GM18861 (cell line): ENCODE data around the gene GRXCR2.
"Not testable (repeated sequence)": the region's sequence is repeated elsewhere in the genome, so short reads cannot be mapped to it uniquely, and the experiment has no call there.

Experiments used
- ATAC-seq: cut with Tn5 transposase; IDR thresholded peaks from one replicate; pipeline ENCODE4 v1.9.1; 2021; ENCODE audit not compliant: unreplicated experiment

GRXCR2 gene

DNA sequence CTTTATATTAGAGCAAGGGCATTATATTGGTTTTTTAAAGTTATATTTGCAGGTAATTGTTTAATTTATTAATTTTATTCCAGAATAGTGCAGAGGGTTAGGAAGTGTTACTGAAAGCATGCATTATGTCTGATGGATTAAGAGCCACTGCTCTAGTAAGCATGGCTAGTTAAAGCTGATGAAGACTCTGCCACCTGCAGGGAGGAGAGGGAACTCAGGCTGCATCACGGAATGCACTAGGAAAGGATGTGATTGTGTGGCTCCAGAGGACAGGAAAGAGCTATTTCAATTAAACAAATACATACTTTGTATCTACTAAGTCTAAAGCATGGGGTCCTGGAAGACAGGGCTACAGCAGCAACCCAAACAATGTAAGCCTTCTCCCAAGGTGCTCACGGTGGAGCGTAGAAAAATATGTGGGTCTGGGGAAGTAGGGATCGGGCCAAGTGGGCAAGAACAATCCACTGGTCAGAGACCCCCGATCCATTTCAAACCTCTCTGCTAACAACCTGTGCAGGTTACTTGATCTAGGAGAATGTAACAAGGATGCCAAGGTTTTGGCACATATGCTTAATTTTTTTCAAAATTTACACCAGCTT lies 15.3 kb upstream of the GRXCR2 start:
- ATAC-seq, result no peak

GRCh38 chr5:145887217-145887616 lies 14.4 kb upstream of the GRXCR2 start:
- ATAC-seq, result no peak

- ATAC-seq, result no peak
Observed at GRCh38 chr5:145874765-145875164, 2.0 kb upstream of the GRXCR2 start.

DNA sequence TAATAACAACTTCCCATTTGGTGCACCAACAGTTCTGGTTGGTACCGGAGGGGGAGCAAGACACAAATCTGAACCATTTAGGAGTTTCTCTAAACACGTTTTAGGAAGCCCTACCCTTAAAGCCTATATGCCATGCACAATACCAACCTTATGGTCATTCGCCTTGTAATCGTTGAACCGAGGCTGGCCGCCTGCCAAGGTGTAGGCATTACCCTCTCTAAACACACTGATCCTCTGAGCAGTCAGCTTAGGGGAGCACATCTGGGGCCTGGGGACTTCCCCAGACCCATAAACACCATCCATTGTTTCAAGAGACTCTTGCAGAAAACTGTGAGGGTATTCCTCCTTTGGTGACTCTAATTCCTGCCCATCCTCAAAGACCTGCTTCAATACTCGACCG lies 328 bp downstream of the GRXCR2 start:
- ATAC-seq, result no peak

GRCh38 chr5:145869753-145870152 lies 3.1 kb downstream of the GRXCR2 start:
- ATAC-seq, result no peak

DNA sequence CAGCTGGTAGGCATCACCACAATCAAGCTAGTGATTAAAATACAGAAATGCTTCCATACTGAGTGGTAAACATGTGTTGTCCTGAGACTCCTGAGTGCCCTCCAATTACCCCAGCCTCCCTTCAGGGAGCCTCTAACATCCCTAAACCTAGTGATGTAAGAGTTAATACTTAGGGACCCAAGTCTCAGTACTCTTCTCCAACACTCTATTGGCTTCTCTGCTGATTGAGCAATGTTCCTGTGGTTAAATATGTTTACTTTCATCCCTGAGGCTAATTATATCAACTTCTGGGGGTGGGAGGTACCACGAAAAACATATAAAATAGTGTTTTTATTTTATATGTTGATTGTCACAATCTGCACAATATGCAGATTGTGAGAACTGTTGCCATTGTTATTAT lies 5.0 kb downstream of the GRXCR2 start:
- ATAC-seq, result no peak

GRCh38 chr5:145864432-145864831 lies 8.4 kb downstream of the GRXCR2 start:
- not testable (repeated sequence) for ATAC-seq

DNA sequence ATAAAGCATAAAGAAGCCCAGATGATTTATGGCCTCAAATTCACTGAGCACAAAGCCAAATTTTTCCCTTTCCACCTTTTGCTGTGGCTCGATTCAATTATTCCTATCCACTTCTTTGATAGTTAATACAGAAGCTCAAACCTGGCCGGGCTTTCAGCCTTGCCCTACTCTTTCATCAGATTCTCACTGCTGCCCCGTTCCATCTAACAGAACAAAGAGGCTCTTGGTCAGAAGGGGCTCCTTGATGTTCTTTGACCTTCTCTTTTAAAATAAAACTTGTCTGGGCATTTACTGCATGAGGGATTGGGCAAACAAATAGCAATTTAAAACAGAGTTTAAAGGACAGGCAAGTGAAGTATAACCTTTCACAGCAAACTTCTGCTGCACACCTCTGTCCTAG lies 9.8 kb downstream of the GRXCR2 start:
- no peak for ATAC-seq

DNA sequence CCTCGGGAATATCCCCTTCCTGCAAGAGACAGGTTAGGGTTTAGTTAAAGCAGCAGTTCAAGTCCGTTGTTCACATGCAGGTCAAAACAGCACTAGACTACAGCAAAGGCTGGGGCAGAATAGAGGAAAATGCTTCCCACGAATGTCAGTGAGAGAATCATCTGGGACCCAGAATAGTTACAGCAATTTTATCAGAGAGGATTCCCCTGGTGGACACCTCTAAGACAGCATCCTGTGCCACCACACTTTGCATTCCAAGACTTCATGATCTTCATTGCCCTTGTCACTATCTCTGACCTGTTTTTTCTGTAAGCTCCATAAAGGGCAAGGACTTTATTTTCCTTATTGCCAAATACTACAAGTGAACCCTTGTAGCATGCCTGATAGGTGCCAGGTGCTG lies 12.9 kb downstream of the GRXCR2 start:
- no peak for ATAC-seq

GRCh38 chr5:145859453-145859852 lies 13.4 kb downstream of the GRXCR2 start:
- ATAC-seq, result no peak

GRCh38 chr5:145858959-145859358 lies 13.9 kb downstream of the GRXCR2 start:
- ATAC-seq, result no peak

- ATAC-seq, result no peak
Observed at GRCh38 chr5:145856285-145856818, 16.5 kb downstream of the GRXCR2 start.

- no peak for ATAC-seq
Observed at GRCh38 chr5:145855763-145856267, 17.0 kb downstream of the GRXCR2 start.

- ATAC-seq, result no peak
Observed at GRCh38 chr5:145854651-145855258, 18.1 kb downstream of the GRXCR2 start.

GRCh38 chr5:145853781-145854376 lies 18.9 kb downstream of the GRXCR2 start:
- no peak for ATAC-seq

DNA sequence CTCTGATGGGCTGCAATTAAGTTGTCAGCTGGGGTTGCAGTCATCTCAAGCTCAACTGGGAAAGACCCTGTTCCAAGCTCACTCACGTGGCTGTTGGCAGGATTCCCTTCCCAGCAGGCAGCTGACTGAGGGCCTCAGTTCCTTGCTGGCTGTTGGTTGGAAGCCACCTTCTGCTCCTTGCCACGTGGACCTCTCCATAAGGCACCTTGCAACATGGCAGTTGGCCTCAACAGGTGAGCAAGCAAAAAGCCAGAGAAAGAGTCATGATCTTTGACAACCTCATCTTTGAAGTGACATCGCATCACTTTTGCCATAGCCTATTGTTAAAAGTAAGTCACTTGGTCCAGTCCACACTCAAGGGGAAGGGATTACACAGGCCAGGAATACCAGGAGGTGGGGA lies 19.8 kb downstream of the GRXCR2 start:
- no peak for ATAC-seq

GRCh38 chr5:145848854-145849253 lies 24.0 kb downstream of the GRXCR2 start:
- ATAC-seq, result no peak

GRCh38 chr5:145847499-145848497 lies 25.0 kb downstream of the GRXCR2 start:
- ATAC-seq, result no peak

GRCh38 chr5:145846081-145846480 lies 26.7 kb downstream of the GRXCR2 start:
- ATAC-seq, result no peak

- no peak for ATAC-seq
Observed at GRCh38 chr5:145841299-145841698, 31.5 kb downstream of the GRXCR2 start.
